Activated naive CD8-positive, alpha-beta T cell treated with anti-CD3 and anti-CD28 coated beads, Interleukin-2, amount 50 U/mL, for 16 hours (primary cell): Measurements from ENCODE around the gene SPATA18.
"Not testable (repeated sequence)": the region's sequence is repeated elsewhere in the genome, so short reads cannot be mapped to it uniquely, and the experiment has no call there.

Experiments
- DNase-seq: peaks from one replicate; pipeline ENCODE4 v3.0.0-alpha.2; 2020; ENCODE audit warnings: low read depth, low spot score

Gene SPATA18

GRCh38 chr4:52106191-52106590 lies 55.1 kb downstream of the SPATA18 start:
- no peak for DNase-seq

GRCh38 chr4:52106660-52107059 lies 55.6 kb downstream of the SPATA18 start:
- DNase-seq, result no peak

GRCh38 chr4:52107336-52107735 lies 56.2 kb downstream of the SPATA18 start:
- DNase-seq, result no peak

- DNase-seq, result no peak
Measured at GRCh38 chr4:52107745-52108144, 56.6 kb downstream of the SPATA18 start.

- no peak for DNase-seq
Measured at GRCh38 chr4:52110171-52110570, 59.1 kb downstream of the SPATA18 start.

GRCh38 chr4:52111995-52112394 lies 60.9 kb downstream of the SPATA18 start:
- DNase-seq, result no peak

- DNase-seq, result no peak
Measured at GRCh38 chr4:52112411-52112810, 61.3 kb downstream of the SPATA18 start.

- no peak for DNase-seq
Measured at GRCh38 chr4:52116641-52117040, 65.5 kb downstream of the SPATA18 start.

GRCh38 chr4:52126226-52126625 lies 75.1 kb downstream of the SPATA18 start:
- no peak for DNase-seq

GRCh38 chr4:52126966-52127365 lies 75.9 kb downstream of the SPATA18 start:
- no peak for DNase-seq

- DNase-seq, result no peak
Measured at GRCh38 chr4:52135171-52135570, 84.1 kb downstream of the SPATA18 start.

- DNase-seq, result not testable (repeated sequence)
Measured at GRCh38 chr4:52137152-52137551, 86.0 kb downstream of the SPATA18 start.

GRCh38 chr4:52142816-52143215 lies 91.7 kb downstream of the SPATA18 start:
- no peak for DNase-seq

GRCh38 chr4:52143815-52144214 lies 92.7 kb downstream of the SPATA18 start:
- no peak for DNase-seq

- no peak for DNase-seq
Measured at GRCh38 chr4:52144372-52144771, 93.3 kb downstream of the SPATA18 start.
